ENCODE results near the gene SGO2. TPM values are rescaled to one million over a fixed set of nuclear protein-coding genes. Genes with fewer than 3 reads are reported as not detected.

SGO2 gene
- total and polyA plus RNA-seq, 8 donors: 3.6 to 26.2 (median 14.2) TPM

DNA sequence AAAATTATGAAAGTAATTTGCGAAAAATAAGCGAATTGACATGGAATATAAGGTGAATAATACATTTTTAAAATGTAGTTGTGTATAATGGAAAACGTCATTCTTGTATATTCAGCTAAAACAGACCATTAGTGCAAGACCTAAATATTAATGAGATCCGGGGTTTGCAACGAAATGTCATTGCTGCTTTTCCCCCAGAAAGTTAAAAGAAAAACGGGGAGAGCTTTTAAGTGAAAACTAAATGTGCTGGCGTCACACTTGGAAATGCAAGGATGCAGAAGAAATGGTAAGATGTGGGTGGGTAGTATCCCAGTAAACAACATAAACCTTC lies 491 bp upstream of the SGO2 start:
- no peak for TF ChIP-seq CTCF (IDR thresholded peaks at IDR 0.05)
- no peak for DNase-seq

DNA sequence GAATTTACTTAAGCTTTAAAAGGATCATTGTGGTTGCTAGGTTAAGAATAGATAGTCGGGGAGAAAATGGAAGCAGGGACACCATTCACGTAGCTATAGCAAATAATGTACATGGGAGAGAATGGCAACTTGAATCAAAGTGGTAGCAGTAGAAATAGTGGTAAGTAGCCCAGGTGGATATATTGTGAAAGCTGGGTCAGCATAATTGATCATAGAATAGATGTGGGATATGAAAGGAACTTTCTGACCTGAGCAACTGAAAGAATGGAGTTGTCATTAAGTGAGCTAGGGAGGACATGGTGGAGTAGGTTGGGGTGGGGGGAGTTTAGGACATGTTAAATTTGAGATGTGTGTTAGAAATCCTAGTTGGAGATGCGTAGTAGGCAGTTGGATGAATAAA lies 2.2 kb downstream of the SGO2 start:
- no peak for DNase-seq
- no peaks in the 10 kb centered on the region for H3K36me3 ChIP-seq
- no peak for TF ChIP-seq CTCF (IDR thresholded peaks at IDR 0.05)
- no peak for ATAC-seq
- no peaks in the 10 kb centered on the region for H3K9me3 ChIP-seq
- H3K27me3 ChIP-seq: no peaks in the 10 kb centered on the region
- H3K4me3 ChIP-seq: no peak overlapping the region
- intact Hi-C loops (cut with DNase I): no loop called here
- H3K27ac ChIP-seq: no peak overlapping the region
- H3K4me1 ChIP-seq: peaks cover 6 to 12% of the 10 kb centered on the region in 2 donors

More for the DNA sequence above, 491 bp upstream of the SGO2 start:
- Histone ChIP-seq H3K9me3 (no peaks in the 10 kb centered on the region), H3K4me1 (peaks cover 6 to 12% of the 10 kb centered on the region in 2 donors), H3K27ac (peak overlapping the region; percentile 57 to 68), H3K36me3 (no peaks in the 10 kb centered on the region), H3K27me3 (no peaks in the 10 kb centered on the region), H3K4me3 (peak overlapping the region; percentile 68 to 84)
- intact Hi-C loops (cut with DNase I): no loop called here
- no peak for ATAC-seq

- Histone ChIP-seq H3K27ac (no peak overlapping the region), H3K4me3 (no peak overlapping the region), H3K4me1 (no peaks in the 10 kb centered on the region), H3K27me3 (no peaks in the 10 kb centered on the region), H3K9me3 (no peaks in the 10 kb centered on the region), H3K36me3 (no peaks in the 10 kb centered on the region)
- ATAC-seq (no peak), DNase-seq (no peak)
- TF ChIP-seq CTCF (IDR thresholded peaks at IDR 0.05): no peak
- intact Hi-C loops (cut with DNase I): no loop called here
These were observed 7.7 kb downstream of the SGO2 start for GRCh38 chr2:200533754-200534153.

GRCh38 chr2:200534572-200534971 lies 8.6 kb downstream of the SGO2 start:
- Histone ChIP-seq H3K4me3 (no peak overlapping the region), H3K36me3 (no peaks in the 10 kb centered on the region), H3K4me1 (no peaks in the 10 kb centered on the region), H3K9me3 (no peaks in the 10 kb centered on the region), H3K27ac (no peak overlapping the region), H3K27me3 (no peaks in the 10 kb centered on the region)
- no peak for TF ChIP-seq CTCF (IDR thresholded peaks at IDR 0.05)
- ATAC-seq: no peak
- no peak for DNase-seq
- intact Hi-C loops (cut with DNase I): no loop called here

GRCh38 chr2:200538139-200538538 lies 12.1 kb downstream of the SGO2 start:
- Histone ChIP-seq H3K9me3 (no peaks in the 10 kb centered on the region), H3K4me1 (no peaks in the 10 kb centered on the region), H3K27me3 (no peaks in the 10 kb centered on the region), H3K4me3 (no peak overlapping the region), H3K27ac (no peak overlapping the region), H3K36me3 (peaks cover 0 to 15% of the 10 kb centered on the region in 2 donors)
- ATAC-seq: no peak
- no peak for DNase-seq
- no peak for TF ChIP-seq CTCF (IDR thresholded peaks at IDR 0.05)
- intact Hi-C loops (cut with DNase I): no loop called here
